ENCODE data around the gene CANT1.

The CANT1 gene

GRCh38 chr17:78993981-78994671, 15.4 kb downstream of the CANT1 start:
- DNase-seq: no peak

DNA sequence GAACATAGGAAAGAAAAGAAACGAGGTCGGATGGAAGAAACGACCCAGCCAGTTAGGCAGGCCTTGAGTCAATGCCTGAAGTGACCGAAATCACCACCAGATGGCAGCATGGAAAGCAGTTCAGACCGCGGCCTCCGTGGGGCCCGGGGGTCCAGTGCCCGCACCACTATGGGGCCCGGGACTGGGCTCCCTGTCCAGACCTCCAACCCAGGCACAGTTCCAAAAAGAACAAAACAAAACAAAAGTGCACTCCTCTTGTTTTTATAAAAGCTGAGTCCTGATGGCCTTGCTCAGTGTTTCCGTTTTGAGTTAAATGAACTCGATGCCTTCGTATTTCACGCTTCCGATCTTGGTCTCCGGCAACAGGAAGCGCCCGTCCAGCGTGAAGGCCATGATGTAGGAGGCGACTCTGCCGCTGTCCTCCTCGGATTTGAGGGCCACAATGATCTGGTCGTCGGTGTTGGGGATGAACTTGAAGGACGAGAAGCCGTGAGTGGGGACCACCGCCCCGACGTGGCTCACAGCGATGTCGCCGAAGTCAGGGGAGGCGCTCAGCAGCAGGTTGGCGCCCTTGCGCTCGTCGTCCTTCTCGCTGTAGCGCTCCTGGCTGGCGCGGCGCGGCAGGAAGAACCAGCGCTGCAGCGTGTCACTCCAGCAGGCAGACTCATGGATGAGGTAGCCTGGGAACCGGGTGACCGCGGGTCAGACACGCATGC, 16.2 kb downstream of the CANT1 start:
- DNase-seq: peak; percentile 60

GRCh38 chr17:78992542-78993212, 16.9 kb downstream of the CANT1 start:
- DNase-seq: no peak

DNA sequence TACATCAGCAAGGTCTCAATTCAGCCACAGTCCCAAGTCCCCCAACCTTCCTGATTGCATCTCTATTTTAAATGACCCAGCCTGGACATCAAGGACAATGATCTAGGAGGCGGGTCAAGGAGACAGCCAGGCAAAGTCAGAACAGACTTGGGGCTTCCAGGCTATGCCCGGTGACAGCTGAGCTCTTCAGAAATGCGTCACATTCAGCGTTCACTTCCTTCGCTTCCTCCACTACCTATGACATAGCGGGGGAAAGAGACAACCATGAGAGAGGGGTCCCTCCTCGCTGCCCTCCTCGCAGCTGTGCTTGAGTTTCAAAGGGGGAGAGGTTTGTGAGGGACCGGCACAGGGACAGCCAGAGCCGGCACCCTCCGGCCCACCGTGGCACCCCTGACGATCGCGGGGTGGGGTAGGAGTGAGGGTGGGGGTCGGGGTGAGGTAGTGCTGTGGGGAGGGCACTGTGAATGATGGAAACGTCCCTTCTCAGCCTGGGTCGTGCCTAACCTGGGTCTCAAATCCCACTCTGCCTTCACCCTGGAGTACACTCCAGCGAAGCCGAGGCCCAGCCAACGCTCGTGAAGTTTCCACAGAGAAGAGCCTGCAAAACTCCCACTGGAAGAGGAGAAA, 17.5 kb downstream of the CANT1 start:
- DNase-seq: no peak

GRCh38 chr17:78991017-78991738, 18.4 kb downstream of the CANT1 start:
- no peak for DNase-seq

DNA sequence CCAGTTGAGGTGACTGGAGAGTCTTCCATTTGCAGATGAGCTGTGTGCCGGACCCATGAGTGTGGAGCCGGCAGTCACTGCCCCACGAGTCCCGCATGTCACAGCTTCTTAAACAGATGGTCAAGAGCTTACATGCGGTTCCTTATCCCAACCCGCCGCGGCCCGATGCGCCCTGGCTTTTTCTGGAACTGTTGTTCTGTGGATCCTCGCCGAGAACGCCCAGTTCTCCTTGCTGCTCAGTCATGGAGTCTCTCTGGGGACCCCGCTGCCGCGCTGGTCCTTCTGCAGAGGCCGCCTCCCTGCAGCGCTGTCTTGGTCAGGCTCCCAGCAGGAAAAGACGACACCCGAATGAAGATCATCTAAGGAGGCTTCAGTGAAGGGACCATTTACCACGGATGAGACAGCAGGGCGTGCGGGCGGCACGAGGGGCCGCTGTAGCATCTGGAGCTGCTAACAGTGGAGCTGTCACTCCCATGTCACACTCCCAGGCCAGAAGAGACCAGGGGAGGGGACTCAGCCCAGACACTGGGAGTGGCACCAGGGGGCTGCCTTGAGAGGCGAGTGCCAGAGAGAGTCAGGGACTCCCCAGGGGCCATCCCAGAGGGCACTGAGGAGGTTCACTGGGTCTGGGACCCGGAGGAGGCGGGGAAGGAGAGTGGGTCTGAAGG, 19.1 kb downstream of the CANT1 start:
- DNase-seq: no peak

DNA sequence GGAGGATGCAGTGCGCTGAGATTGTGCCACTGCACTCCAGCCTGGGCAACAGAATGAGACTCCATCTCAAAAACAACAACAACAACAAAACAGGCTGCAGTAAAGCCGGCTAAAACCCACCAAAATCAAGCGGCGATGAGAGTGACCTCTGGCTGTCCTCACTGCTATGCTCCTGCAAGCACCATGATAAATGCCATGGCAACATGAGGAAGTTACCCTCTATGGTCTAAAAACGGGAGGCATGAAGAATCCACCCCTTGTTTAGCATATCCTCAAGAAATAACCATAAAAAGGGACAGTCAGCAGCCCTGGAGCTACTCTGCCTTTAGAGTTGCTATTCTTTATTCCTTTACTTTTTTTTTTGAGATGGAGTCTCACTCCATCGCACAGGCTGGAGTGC, 21.4 kb downstream of the CANT1 start:
- DNase-seq: no peak

- DNase-seq: no peak
Measured at GRCh38 chr17:78986649-78987328, 22.8 kb downstream of the CANT1 start.

DNA sequence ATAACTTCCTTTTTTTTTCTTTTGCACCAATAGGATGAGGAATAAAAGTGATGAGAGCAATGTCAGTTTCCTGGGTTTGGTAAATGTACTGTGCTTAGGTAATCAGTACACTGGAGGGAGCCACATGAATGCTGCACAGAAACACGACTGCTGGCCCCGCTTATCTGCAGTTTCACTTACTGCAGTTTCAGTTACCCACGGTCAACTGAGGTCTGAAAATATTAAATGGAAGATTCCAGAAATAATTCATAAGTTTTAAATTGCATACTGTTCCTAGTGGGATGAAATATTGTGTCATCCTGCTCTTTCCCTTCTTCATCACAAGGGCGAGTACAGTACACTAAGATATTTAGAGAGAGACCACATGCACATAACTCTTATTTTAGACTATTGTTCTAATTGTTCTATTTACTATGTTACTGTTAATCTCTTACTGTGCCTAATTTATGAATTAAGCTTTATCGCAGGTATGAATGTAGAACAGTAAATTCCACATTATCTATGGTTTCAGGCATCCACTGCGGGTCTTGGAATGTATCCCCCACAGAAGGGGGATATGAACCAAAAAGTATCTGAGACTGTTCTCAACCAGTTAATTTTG, 23.4 kb downstream of the CANT1 start:
- DNase-seq: no peak

GRCh38 chr17:78985395-78985794, 24.2 kb downstream of the CANT1 start:
- DNase-seq: no peak

DNA sequence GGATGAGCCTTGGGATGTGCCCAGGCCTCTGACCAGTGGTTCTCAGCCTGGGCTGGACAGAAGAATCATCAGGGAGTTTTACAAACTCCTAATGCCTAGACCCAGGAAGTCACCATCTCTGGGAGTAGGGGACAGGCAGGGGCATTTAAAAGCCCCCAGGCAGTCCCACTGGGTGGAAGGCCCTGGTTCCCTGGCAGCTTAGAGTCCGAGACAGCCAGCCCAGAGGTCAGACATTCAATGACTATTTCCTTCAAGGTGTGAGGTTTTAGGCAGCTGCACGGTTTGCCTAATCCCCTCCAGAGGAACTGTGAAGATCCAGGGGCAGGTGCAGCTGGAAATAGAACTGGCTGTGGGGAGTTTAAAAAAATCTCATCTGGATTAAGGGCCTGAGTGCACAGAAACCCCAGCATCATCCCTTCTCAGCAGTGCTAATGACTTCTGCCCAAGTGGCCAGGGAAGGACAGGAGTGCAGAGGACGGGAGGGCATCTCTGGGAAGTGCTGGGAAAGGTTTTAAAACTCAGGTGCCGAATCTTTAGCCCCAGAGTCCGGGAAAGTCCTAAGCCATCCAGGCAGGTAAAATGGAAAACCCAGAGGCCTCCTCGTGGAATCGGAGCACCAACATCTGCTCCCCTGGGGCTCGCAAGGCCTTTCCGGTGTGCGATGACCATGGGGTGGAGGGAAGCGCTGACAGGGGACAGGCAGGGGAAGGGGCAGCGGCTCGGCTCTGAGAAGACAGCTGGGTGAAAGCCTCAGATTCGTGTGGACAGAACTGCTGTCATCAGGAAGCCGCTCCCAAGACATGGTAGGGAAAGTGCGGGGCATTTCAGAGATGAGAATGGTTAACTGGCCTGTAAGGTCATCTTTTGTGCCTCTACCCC, 28.3 kb downstream of the CANT1 start:
- no peak for DNase-seq

GRCh38 chr17:78980624-78980972, 29.0 kb downstream of the CANT1 start:
- DNase-seq: no peak

GRCh38 chr17:78979780-78980623, 29.6 kb downstream of the CANT1 start, which contains the start of gene LGALS3BP:
LGALS3BP (minus strand) TSS chr17:78979923; CDS start chr17:78977191, 2,732 bp downstream.
- peak; percentile 28 for DNase-seq

- DNase-seq: no peak
Measured at GRCh38 chr17:78977997-78978973, 31.3 kb downstream of the CANT1 start.

- DNase-seq: no peak
Measured at GRCh38 chr17:78977681-78977943, 32.0 kb downstream of the CANT1 start.

DNA sequence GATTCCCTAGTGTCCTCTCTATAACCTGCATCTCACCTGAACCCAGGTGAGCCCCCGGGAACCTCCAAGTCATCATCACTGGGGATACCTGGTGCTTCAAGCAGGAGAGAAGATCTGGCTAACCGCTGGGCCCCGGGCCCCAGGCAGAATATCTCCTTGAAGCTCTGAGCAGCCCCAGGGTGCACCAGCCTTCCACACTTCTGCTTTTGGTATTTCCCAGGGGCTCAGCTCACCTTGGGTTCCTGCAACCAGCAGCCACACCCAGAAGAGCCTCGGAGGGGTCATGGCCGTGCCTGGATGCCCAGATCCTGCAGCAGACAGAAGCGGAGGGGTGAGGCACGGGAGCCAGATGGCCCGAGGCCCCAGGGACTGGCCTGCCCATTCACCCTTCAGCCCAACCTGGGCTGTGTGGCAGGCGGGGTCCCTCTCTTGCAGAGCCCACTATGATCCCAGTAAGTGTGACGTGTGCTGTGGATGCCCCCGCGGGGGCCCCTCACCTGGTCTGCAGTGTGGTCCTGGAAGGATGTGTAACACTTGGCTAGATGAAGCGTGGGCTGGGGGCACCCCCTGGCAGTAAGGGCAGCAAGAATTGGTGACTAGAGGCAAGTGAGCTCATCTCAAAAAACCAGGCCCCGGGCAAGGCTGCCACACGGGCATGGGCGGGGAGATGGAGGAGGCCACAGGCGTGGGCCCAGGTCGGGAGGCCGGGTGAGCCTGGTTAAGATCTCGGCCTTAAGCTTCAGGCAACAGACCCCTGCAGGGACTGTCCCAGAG, 32.5 kb downstream of the CANT1 start:
- DNase-seq: no peak

Data from stimulated activated CD4-positive, alpha-beta T cell treated with anti-CD3 and anti-CD28 coated beads, Interleukin-4, amount 100 ng/mL, for 24 hours (primary cell).